HepG2 (cell line): ENCODE data around the gene WIPF2. TPM values are rescaled to one million over a fixed set of nuclear protein-coding genes. Genes with fewer than 3 reads are reported as not detected.

Source experiments
- ATF7 ChIP-seq, 2 experiments: fragments of 450-650 bp in 1 of 2; sonication (generic) in 1 of 2; formaldehyde crosslinking in 1 of 2; IDR thresholded peaks; 2 replicates each; pipeline versions ENCODE4 v1.4.0 to v1.6.1; 2016 to 2020; ENCODE audit warnings: antibody characterized with exemption in 1 of 2, mild to moderate bottlenecking in 1 of 2, missing genetic modification reagents in 1 of 2
- DR1 ChIP-seq: sonication (generic); formaldehyde crosslinking; IDR thresholded peaks from 2 replicates; pipeline ENCODE4 v1.8.0; 2021; ENCODE audit warnings: mild to moderate bottlenecking, missing genetic modification reagents, inconsistent platforms
- FOSL1 ChIP-seq: sonication (generic); formaldehyde crosslinking; IDR thresholded peaks from 2 replicates; pipeline ENCODE4 v1.9.0; 2021; ENCODE audit warnings: missing genetic modification reagents, borderline replicate concordance
- FOXK2 ChIP-seq: fragments of 450-650 bp; IDR thresholded peaks from 2 replicates; pipeline ENCODE4 v1.6.1; 2016
- HIVEP1 ChIP-seq: sonication (generic); formaldehyde crosslinking; IDR thresholded peaks from 2 replicates; pipeline ENCODE4 v1.4.0; 2020; ENCODE audit warnings: mild to moderate bottlenecking, missing genetic modification reagents
- HNRNPH1 ChIP-seq: fragments of 200-400 bp; formaldehyde crosslinking; optimal IDR thresholded peaks from 2 replicates; pipeline ENCODE3; 2017; ENCODE audit warnings: mild to moderate bottlenecking, low read depth, low read length
- IRX3 ChIP-seq: sonication (generic); formaldehyde crosslinking; IDR thresholded peaks from 2 replicates; pipeline ENCODE4 v1.8.1; 2023; ENCODE audit warnings: mild to moderate bottlenecking, low read depth, missing genetic modification reagents, borderline replicate concordance
- NKX3-1 ChIP-seq: sonication (generic); formaldehyde crosslinking; IDR thresholded peaks from 2 replicates; pipeline ENCODE4 v1.5.0; 2020; ENCODE audit warnings: missing genetic modification reagents
- NRL ChIP-seq: sonication (generic); formaldehyde crosslinking; IDR thresholded peaks from 2 replicates; pipeline ENCODE4 v1.5.0; 2020; ENCODE audit warnings: missing genetic modification reagents, mild to moderate bottlenecking, moderate library complexity, borderline replicate concordance
- SKI ChIP-seq: fragments of 450-650 bp; IDR thresholded peaks from one replicate; pipeline ENCODE4 v1.6.1; 2018; ENCODE audit warnings: mild to moderate bottlenecking; ENCODE audit not compliant: partially characterized antibody
- SP140L ChIP-seq: sonication (generic); formaldehyde crosslinking; IDR thresholded peaks from 2 replicates; pipeline ENCODE4 v1.4.0; 2020; ENCODE audit warnings: missing genetic modification reagents, borderline replicate concordance
- STAT6 ChIP-seq: sonication (generic); formaldehyde crosslinking; IDR thresholded peaks from 2 replicates; pipeline ENCODE4 v1.4.0; 2020; ENCODE audit warnings: missing genetic modification reagents, mild to moderate bottlenecking, borderline replicate concordance
- SYNCRIP ChIP-seq: fragments of 200-400 bp; formaldehyde crosslinking; IDR thresholded peaks from 2 replicates; pipeline ENCODE4 v1.6.1; 2018; ENCODE audit warnings: mild to moderate bottlenecking, low read depth, low read length; ENCODE audit not compliant: insufficient read depth
- TMF1 ChIP-seq: sonication (generic); formaldehyde crosslinking; IDR thresholded peaks from 2 replicates; pipeline ENCODE4 v1.8.1; 2022; ENCODE audit warnings: low read depth, missing genetic modification reagents
- U2AF1 ChIP-seq: fragments of 200-400 bp; formaldehyde crosslinking; optimal IDR thresholded peaks from 2 replicates; pipeline ENCODE3; 2017; ENCODE audit warnings: mild to moderate bottlenecking, low read depth, low read length
- ZBTB46 ChIP-seq: sonication (generic); formaldehyde crosslinking; IDR thresholded peaks from 2 replicates; pipeline ENCODE4 v1.4.0; 2020; ENCODE audit warnings: mild to moderate bottlenecking, missing genetic modification reagents, borderline replicate concordance
- ZMAT5 ChIP-seq: sonication (generic); formaldehyde crosslinking; IDR thresholded peaks from 2 replicates; pipeline ENCODE4 v1.5.0; 2020; ENCODE audit warnings: mild to moderate bottlenecking, low read depth, missing genetic modification reagents, borderline replicate concordance
- ZNF280B ChIP-seq: sonication (generic); formaldehyde crosslinking; IDR thresholded peaks from 2 replicates; pipeline ENCODE4 v1.5.0; 2020; ENCODE audit warnings: missing genetic modification reagents, mild to moderate bottlenecking, borderline replicate concordance
- ZNF362 ChIP-seq: sonication (generic); formaldehyde crosslinking; IDR thresholded peaks from 2 replicates; pipeline ENCODE4 v1.4.0; 2020; ENCODE audit warnings: missing genetic modification reagents, mild to moderate bottlenecking, borderline replicate concordance
- ZNF781 ChIP-seq: sonication (generic); formaldehyde crosslinking; IDR thresholded peaks from 2 replicates; pipeline ENCODE4 v1.5.1; 2020; ENCODE audit warnings: borderline replicate concordance, mild to moderate bottlenecking, missing genetic modification reagents; ENCODE audit errors: not compliant biosample characterization
- ZNF850 ChIP-seq: sonication (generic); formaldehyde crosslinking; conservative IDR thresholded peaks from 2 replicates; pipeline ENCODE4 v1.9.0; 2021; ENCODE audit warnings: mild to moderate bottlenecking, missing genetic modification reagents
- polyA plus RNA-seq, 8 experiments: library from polyadenylated mRNA; depleted of rRNA in 3 of 8; stranded (reverse) in 7 of 8; unstranded in 1 of 8; fragments of >200 nt; fragmentation: Illumina TruSeq in 4 of 8; extraction: Trizol in 4 of 8; gene quantifications; 2 replicates each; pipeline versions ENCODE4 v1.2.1 to v1.2.3, GENCODE V29; 2011 to 2016; ENCODE audit warnings: low read depth in 4 of 8, missing spikeins in 1 of 8, mixed read lengths in 1 of 8; ENCODE audit not compliant: insufficient read depth in 1 of 8
- total RNA-seq, 5 experiments: library from RNA; depleted of rRNA; stranded (reverse); fragments of >200 nt; fragmentation: Illumina TruSeq; extraction: Trizol; gene quantifications; 2 replicates each; pipeline ENCODE4 v1.2.3, GENCODE V29; 2016; ENCODE audit warnings: low read depth in 1 of 5

Gene WIPF2
- total and polyA plus RNA-seq, 2 of the 13 experiments (the other 11 are each of a cell fraction or from before 2014, with no cell fraction given), result 7.2 to 10.8 TPM

GRCh38 chr17:40316571-40317344 is 97.7 kb downstream of the WIPF2 start (continued):
- TF ChIP-seq ZNF362 (CRISPR knock-in tag) (no peak; the same call in 1 of the 2 replicates), NKX3-1 (peak; percentile 61; the same call in 1 of the 2 replicates), ZNF280B (CRISPR knock-in tag) (no peak), SYNCRIP (no peak), ZMAT5 (CRISPR knock-in tag) (no peak), HIVEP1 (CRISPR knock-in tag) (peak; percentile 36; the same call in 1 of the 2 replicates), SP140L (CRISPR knock-in tag) (peak; percentile 27; the same call in 1 of the 2 replicates), ATF7 (IDR thresholded peaks at IDR 0.05) (peak; percentile 26; the same call in 1 of the 2 replicates), ATF7 (CRISPR knock-in tag; IDR thresholded peaks at IDR 0.05) (peak; percentile 95), DR1 (CRISPR knock-in tag) (peak; percentile 33; the same call in 1 of the 2 replicates), U2AF1 (no peak), FOXK2 (no peak), ZNF781 (CRISPR knock-in tag) (peak; percentile 50), TMF1 (no peak), ZNF850 (CRISPR knock-in tag) (no peak), ZBTB46 (no peak), SKI (peak; percentile 77), HNRNPH1 (no peak), NRL (CRISPR knock-in tag) (peak; percentile 36), FOSL1 (CRISPR knock-in tag) (no peak), STAT6 (CRISPR knock-in tag) (no peak), IRX3 (CRISPR knock-in tag) (no peak)
